ACC112 (cell line): ENCODE measurements around the gene NUP98.
A peak's percentile ranks its signal among the peaks of the same experiment; 100 is the strongest.
"Not testable (repeated sequence)": the region's sequence is repeated elsewhere in the genome, so short reads cannot be mapped to it uniquely, and the experiment has no call there.

Experiments
- H2AFZ ChIP-seq: fragments of 200-600 bp; sonication (generic); one replicate; pipeline ENCODE4 v1.6.0; 2017; ENCODE audit warnings: antibody characterized with exemption, low read length; ENCODE audit not compliant: unreplicated experiment
- H3K27ac ChIP-seq: fragments of 200-600 bp; sonication (generic); 2 replicates; pipeline ENCODE4 v1.5.1; 2014; ENCODE audit warnings: low read depth, mild to moderate bottlenecking, antibody characterized with exemption, low read length, moderate library complexity
- H3K27me3 ChIP-seq: fragments of 200-600 bp; sonication (generic); 2 replicates; pipeline ENCODE4 v1.6.1; 2014; ENCODE audit warnings: mild to moderate bottlenecking, antibody characterized with exemption, low read length, moderate library complexity, mixed read lengths; ENCODE audit not compliant: insufficient read depth
- H3K36me3 ChIP-seq: fragments of 200-600 bp; sonication (generic); 2 replicates; pipeline ENCODE4 v1.6.1; 2016; ENCODE audit warnings: mild to moderate bottlenecking, antibody characterized with exemption, low read length, moderate library complexity, mixed read lengths; ENCODE audit not compliant: insufficient read depth
- H3K4me1 ChIP-seq: fragments of 200-600 bp; sonication (generic); one replicate; pipeline ENCODE4 v1.6.1; 2016; ENCODE audit warnings: low read length, mixed read lengths; ENCODE audit not compliant: insufficient read depth, unreplicated experiment, control insufficient read depth
- H3K4me3 ChIP-seq: fragments of 200-600 bp; sonication (generic); 2 replicates; pipeline ENCODE4 v1.5.1; 2014; ENCODE audit warnings: mild to moderate bottlenecking, low read depth, low read length
- H3K79me2 ChIP-seq: fragments of 200-600 bp; sonication (generic); one replicate; pipeline ENCODE4 v1.6.0; 2016; ENCODE audit warnings: low read length; ENCODE audit not compliant: control insufficient read depth, unreplicated experiment, insufficient read depth

The NUP98 gene

GRCh38 chr11:3796801-3797328, 489 bp downstream of the NUP98 start:
- H3K4me3 ChIP-seq: peak overlapping the region; percentile 100
- no peak overlapping the region for H2AFZ ChIP-seq
- peaks cover 13% of the 10 kb centered on the region for H3K4me1 ChIP-seq
- H3K36me3 ChIP-seq: no peaks in the 10 kb centered on the region; the same call in 1 of the 2 replicates
- H3K27ac ChIP-seq: peak overlapping the region; percentile 88
- peaks cover 57% of the 10 kb centered on the region for H3K79me2 ChIP-seq
- H3K27me3 ChIP-seq: no peaks in the 10 kb centered on the region

- Histone ChIP-seq H2AFZ (no peak overlapping the region), H3K36me3 (no peaks in the 10 kb centered on the region; the same call in 1 of the 2 replicates), H3K4me1 (peaks cover 13% of the 10 kb centered on the region), H3K79me2 (peaks cover 60% of the 10 kb centered on the region), H3K4me3 (peak overlapping the region; percentile 100), H3K27me3 (no peaks in the 10 kb centered on the region), H3K27ac (peak overlapping the region; percentile 88)
Observed at GRCh38 chr11:3796346-3796745, 1.0 kb downstream of the NUP98 start.

- H3K27me3 ChIP-seq: no peaks in the 10 kb centered on the region
- H3K36me3 ChIP-seq: no peaks in the 10 kb centered on the region; the same call in 1 of the 2 replicates
- 0 out of 2 replicates have a peak overlapping the region, but pooled peaks have one; percentile 6 for H3K27ac ChIP-seq
Observed at GRCh38 chr11:3796002-3796311, 1.4 kb downstream of the NUP98 start.

GRCh38 chr11:3795131-3796001, 2.0 kb downstream of the NUP98 start:
- Histone ChIP-seq H2AFZ (no peak overlapping the region), H3K27ac (0 out of 2 replicates have a peak overlapping the region, but pooled peaks have one; percentile 6), H3K79me2 (peaks cover 69% of the 10 kb centered on the region), H3K4me1 (peaks cover 13% of the 10 kb centered on the region), H3K36me3 (no peaks in the 10 kb centered on the region; the same call in 1 of the 2 replicates), H3K4me3 (peak overlapping the region; percentile 100), H3K27me3 (no peaks in the 10 kb centered on the region)

More at GRCh38 chr11:3796002-3796311, 1.4 kb downstream of the NUP98 start:
- no peak overlapping the region for H2AFZ ChIP-seq
- H3K79me2 ChIP-seq: peaks cover 63% of the 10 kb centered on the region
- H3K4me3 ChIP-seq: peak overlapping the region; percentile 100
- peaks cover 13% of the 10 kb centered on the region for H3K4me1 ChIP-seq

GRCh38 chr11:3794387-3794786, 3.0 kb downstream of the NUP98 start:
- peaks cover 13% of the 10 kb centered on the region for H3K4me1 ChIP-seq
- not testable (repeated sequence) for H3K36me3 ChIP-seq

GRCh38 chr11:3786781-3787428, 10.4 kb downstream of the NUP98 start:
- Histone ChIP-seq H3K79me2 (peaks cover 86% of the 10 kb centered on the region), H2AFZ (no peak overlapping the region), H3K4me3 (no peak overlapping the region), H3K36me3 (no peaks in the 10 kb centered on the region), H3K27me3 (no peaks in the 10 kb centered on the region), H3K4me1 (peaks cover 30% of the 10 kb centered on the region), H3K27ac (peak overlapping the region; percentile 39)

More at GRCh38 chr11:3794387-3794786, 3.0 kb downstream of the NUP98 start:
- not testable (repeated sequence) for H3K4me3 ChIP-seq, H3K27me3 ChIP-seq, H2AFZ ChIP-seq, H3K27ac ChIP-seq
- peaks cover 79% of the 10 kb centered on the region for H3K79me2 ChIP-seq

GRCh38 chr11:3783611-3784010, 13.7 kb downstream of the NUP98 start:
- peaks cover 82% of the 10 kb centered on the region for H3K79me2 ChIP-seq
- H3K4me1 ChIP-seq: peaks cover 39% of the 10 kb centered on the region
- H2AFZ ChIP-seq: no peak overlapping the region
- H3K36me3 ChIP-seq: peaks cover 9% of the 10 kb centered on the region
- no peaks in the 10 kb centered on the region for H3K27me3 ChIP-seq
- H3K4me3 ChIP-seq: no peak overlapping the region
- no peak overlapping the region for H3K27ac ChIP-seq

- no peak overlapping the region for H3K4me3 ChIP-seq
- peaks cover 79% of the 10 kb centered on the region for H3K79me2 ChIP-seq
- no peaks in the 10 kb centered on the region for H3K27me3 ChIP-seq
- peaks cover 14% of the 10 kb centered on the region for H3K36me3 ChIP-seq
- no peak overlapping the region for H2AFZ ChIP-seq
- no peak overlapping the region for H3K27ac ChIP-seq
- H3K4me1 ChIP-seq: peaks cover 39% of the 10 kb centered on the region
Observed at GRCh38 chr11:3782963-3783362, 14.4 kb downstream of the NUP98 start.

- peaks cover 64% of the 10 kb centered on the region for H3K79me2 ChIP-seq
- H3K27me3 ChIP-seq: no peaks in the 10 kb centered on the region
- H3K36me3 ChIP-seq: peaks cover 19% of the 10 kb centered on the region
- H3K27ac ChIP-seq: peak overlapping the region; percentile 79
- 0 out of 2 replicates have a peak overlapping the region, but pooled peaks have one; percentile 20 for H3K4me3 ChIP-seq
- H2AFZ ChIP-seq: no peak overlapping the region
- H3K4me1 ChIP-seq: peaks cover 29% of the 10 kb centered on the region
Observed at GRCh38 chr11:3781423-3781822, 15.9 kb downstream of the NUP98 start.

GRCh38 chr11:3775736-3776406, 21.5 kb downstream of the NUP98 start:
- no peak overlapping the region for H3K27ac ChIP-seq
- peaks cover 43% of the 10 kb centered on the region for H3K36me3 ChIP-seq

More at GRCh38 chr11:3775736-3776406, 21.5 kb downstream of the NUP98 start:
- H3K27me3 ChIP-seq: no peaks in the 10 kb centered on the region
- H2AFZ ChIP-seq: no peak overlapping the region
- H3K79me2 ChIP-seq: peaks cover 26% of the 10 kb centered on the region
- H3K4me1 ChIP-seq: no peaks in the 10 kb centered on the region
- no peak overlapping the region for H3K4me3 ChIP-seq
